Measurements from ENCODE around the gene RMDN3. TPM values are rescaled to one million over a fixed set of nuclear protein-coding genes. Genes with fewer than 3 reads are reported as not detected.

RMDN3 gene
- total and polyA plus RNA-seq, 9 of the 15 experiments (the other 6 are each of a cell fraction or from before 2014, with no cell fraction given): 8.1 to 38.2 (median 25.9) TPM

GRCh38 chr15:40796512-40796911 is 41.5 kb upstream of the RMDN3 start:
- ChIA-PET POLR2A (interaction anchor here (0.6 to 1.3 kb wide), 4 partner anchors 9 to 26 kb away, joined by 3 to 5 read pairs (median 4); partner anchors contain the start of gene C15orf62), CTCF (ENCODE audit: low intra/inter-chr PET ratio) (no interaction called here)
- H3K36me3 ChIP-seq (ENCODE audit: control insufficient read depth, insufficient read depth, low read length): peaks cover 17% of the 10 kb centered on the region; the same call in 2 of the 3 replicates
- H3K9me3 ChIP-seq (replicated peaks; ENCODE audit: control insufficient read depth, insufficient read depth, low read depth, low read length): no peaks in the 10 kb centered on the region
- H3K4me1 ChIP-seq (replicated peaks in 1 of 2; ENCODE audit: control insufficient read depth in 2 of 2, insufficient read depth in 2 of 2, low read length in 2 of 2): peaks cover 0 to 6% of the 10 kb centered on the region in 2 experiments; a peak in 3 of 5 replicates
- intact Hi-C loops (cut with micrococcal nuclease) (no loop called here), in situ Hi-C loops (cut with MboI) (no loop called here)
- no peak for FAIRE-seq
- no peak overlapping the region for H3K4me2 ChIP-seq (ENCODE audit: insufficient read depth, low read length)
- H4K20me1 ChIP-seq (replicated peaks; ENCODE audit: control insufficient read depth, insufficient read depth, low read length): no peaks in the 10 kb centered on the region
- ATAC-seq: no peak
- H3K9ac ChIP-seq (ENCODE audit: insufficient read depth in 1 of 2, low read depth in 2 of 2, low read length in 2 of 2): no peak overlapping the region
- no peaks in the 10 kb centered on the region for H3K9me1 ChIP-seq (ENCODE audit: control insufficient read depth, insufficient read depth, low read length)
- DNase-seq (ENCODE audit: extremely low read depth in 1 of 4, low spot score in 3 of 4): no peak
- WGBS (ENCODE audit: insufficient coverage, low coverage, missing lambda C conversion rate): 74% methylated on average over 5 of the region's 5 CpGs
- BruUV-seq (replicated peaks): no TSS peak
- no peak overlapping the region for H3K27ac ChIP-seq (ENCODE audit: extremely low read depth, low read depth, low read length)
- H2AFZ ChIP-seq (ENCODE audit: low read depth, low read length): no peak overlapping the region
- peaks cover 9% of the 10 kb centered on the region for H3K79me2 ChIP-seq (ENCODE audit: control insufficient read depth, insufficient read depth, low read length)
- no peaks in the 10 kb centered on the region for H3K27me3 ChIP-seq (ENCODE audit: control insufficient read depth in 2 of 2, insufficient read depth in 2 of 2, low read length in 2 of 2)
- no peak overlapping the region for H3K4me3 ChIP-seq
- TF ChIP-seq SIX5 (IDR thresholded peaks at IDR 0.05; ENCODE audit: borderline replicate concordance in 1 of 2, insufficient read depth in 1 of 2, low read depth in 1 of 2, low read length in 2 of 2): no peak
- TF ChIP-seq IRF1 (CRISPR knock-in tag; IDR thresholded peaks at IDR 0.05; ENCODE audit: borderline replicate concordance): no peak
- no peak for TF ChIP-seq EHMT2 (IDR thresholded peaks at IDR 0.05)
- TF ChIP-seq BACH1 (tag; IDR thresholded peaks at IDR 0.05): no peak
- TF ChIP-seq NRF1 (conservative IDR thresholded peaks at IDR 0.05 in 1 of 2, IDR thresholded peaks at IDR 0.05 in 1 of 2): no peak
- no peak for TF ChIP-seq FOXK2 (conservative IDR thresholded peaks at IDR 0.05 in 1 of 2, IDR thresholded peaks at IDR 0.05 in 1 of 2; ENCODE audit: low read depth in 2 of 2)
- TF ChIP-seq ZNF518B (CRISPR knock-in tag; IDR thresholded peaks at IDR 0.05): no peak
- TF ChIP-seq MTA1 (IDR thresholded peaks at IDR 0.05; ENCODE audit: borderline replicate concordance): no peak
- TF ChIP-seq MIER1 (IDR thresholded peaks at IDR 0.05; ENCODE audit: low read depth): no peak
- TF ChIP-seq, protein P1, sequence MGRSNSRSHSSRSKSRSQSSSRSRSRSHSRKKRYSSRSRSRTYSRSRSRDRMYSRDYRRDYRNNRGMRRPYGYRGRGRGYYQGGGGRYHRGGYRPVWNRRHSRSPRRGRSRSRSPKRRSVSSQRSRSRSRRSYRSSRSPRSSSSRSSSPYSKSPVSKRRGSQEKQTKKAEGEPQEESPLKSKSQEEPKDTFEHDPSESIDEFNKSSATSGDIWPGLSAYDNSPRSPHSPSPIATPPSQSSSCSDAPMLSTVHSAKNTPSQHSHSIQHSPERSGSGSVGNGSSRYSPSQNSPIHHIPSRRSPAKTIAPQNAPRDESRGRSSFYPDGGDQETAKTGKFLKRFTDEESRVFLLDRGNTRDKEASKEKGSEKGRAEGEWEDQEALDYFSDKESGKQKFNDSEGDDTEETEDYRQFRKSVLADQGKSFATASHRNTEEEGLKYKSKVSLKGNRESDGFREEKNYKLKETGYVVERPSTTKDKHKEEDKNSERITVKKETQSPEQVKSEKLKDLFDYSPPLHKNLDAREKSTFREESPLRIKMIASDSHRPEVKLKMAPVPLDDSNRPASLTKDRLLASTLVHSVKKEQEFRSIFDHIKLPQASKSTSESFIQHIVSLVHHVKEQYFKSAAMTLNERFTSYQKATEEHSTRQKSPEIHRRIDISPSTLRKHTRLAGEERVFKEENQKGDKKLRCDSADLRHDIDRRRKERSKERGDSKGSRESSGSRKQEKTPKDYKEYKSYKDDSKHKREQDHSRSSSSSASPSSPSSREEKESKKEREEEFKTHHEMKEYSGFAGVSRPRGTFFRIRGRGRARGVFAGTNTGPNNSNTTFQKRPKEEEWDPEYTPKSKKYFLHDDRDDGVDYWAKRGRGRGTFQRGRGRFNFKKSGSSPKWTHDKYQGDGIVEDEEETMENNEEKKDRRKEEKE (IDR thresholded peaks at IDR 0.05; ENCODE audit: borderline replicate concordance in 1 of 2, control insufficient read depth in 1 of 2, low read depth in 2 of 2, low read length in 1 of 2): no peak
- no peak for TF ChIP-seq ZNF830 (CRISPR knock-in tag; IDR thresholded peaks at IDR 0.05)
- TF ChIP-seq ETS2 (tag; IDR thresholded peaks at IDR 0.05; ENCODE audit: borderline replicate concordance, poor library complexity, severe bottlenecking): no peak
- TF ChIP-seq ZNF124 (CRISPR knock-in tag; IDR thresholded peaks at IDR 0.05): no peak

Data from K562 (cell line).